NCI-H2196 treated with DMSO at 0.1 percent for 48 hours (cell line): ENCODE data around the gene TMEM150B.
A peak's percentile ranks its signal among the peaks of the same experiment; 100 is the strongest.

ENCODE experiments used
- DNase-seq: peaks from one replicate; lab custom pipeline; 2025; ENCODE audit not compliant: unreplicated experiment; lab: John Stamatoyannopoulos, UW

TMEM150B gene

GRCh38 chr19:55355213-55355821, 30.2 kb upstream of the TMEM150B start:
- DNase-seq, result no peak

- DNase-seq, result no peak
Observed at GRCh38 chr19:55354698-55355212, 29.6 kb upstream of the TMEM150B start, which contains the start of gene COX6B2. Gene COX6B2 (minus strand): TSS chr19:55354719. CDS start chr19:55354521, 198 bp downstream.

GRCh38 chr19:55353803-55354697, 28.9 kb upstream of the TMEM150B start:
- DNase-seq, result no peak

- DNase-seq, result no peak
Observed at GRCh38 chr19:55353356-55353802, 28.2 kb upstream of the TMEM150B start.

- DNase-seq, result no peak
Observed at GRCh38 chr19:55352549-55353145, 27.5 kb upstream of the TMEM150B start.

GRCh38 chr19:55352040-55352439, 26.9 kb upstream of the TMEM150B start:
- no peak for DNase-seq

GRCh38 chr19:55350620-55351315, 25.6 kb upstream of the TMEM150B start:
- DNase-seq, result no peak

- DNase-seq, result no peak
Observed at GRCh38 chr19:55348317-55349034, 23.3 kb upstream of the TMEM150B start.

- no peak for DNase-seq
Observed at GRCh38 chr19:55347442-55348009, 22.4 kb upstream of the TMEM150B start.

- DNase-seq, result no peak
Observed at GRCh38 chr19:55346725-55347441, 21.7 kb upstream of the TMEM150B start.

GRCh38 chr19:55345818-55346724, 20.9 kb upstream of the TMEM150B start:
- peak; percentile 14 for DNase-seq

GRCh38 chr19:55345101-55345817, 20.1 kb upstream of the TMEM150B start:
- DNase-seq, result no peak

- peak; percentile 90 for DNase-seq
Observed at GRCh38 chr19:55344444-55344843, 19.3 kb upstream of the TMEM150B start.

- DNase-seq, result no peak
Observed at GRCh38 chr19:55341595-55342531, 16.7 kb upstream of the TMEM150B start.

- DNase-seq, result peak; percentile 65
Observed at GRCh38 chr19:55341171-55341588, 16.0 kb upstream of the TMEM150B start.

GRCh38 chr19:55340784-55341147, 15.6 kb upstream of the TMEM150B start:
- no peak for DNase-seq
